DOHH2 (cell line): Measurements from ENCODE around the gene SRM.
"Not testable (repeated sequence)": the region's sequence is repeated elsewhere in the genome, so short reads cannot be mapped to it uniquely, and the experiment has no call there.

Experiments used
- EZH2phosphoT487 ChIP-seq: fragments of 200-600 bp; sonication (generic); IDR thresholded peaks from 2 replicates; pipeline ENCODE4 v1.6.1; 2017; ENCODE audit warnings: borderline replicate concordance, mild to moderate bottlenecking, antibody characterized with exemption, low read length, moderate library complexity, mixed read lengths
- TF ChIP-seq, protein P1 (sequence below): fragments of 200-600 bp; sonication (generic); IDR thresholded peaks from one replicate; pipeline ENCODE4 v1.5.1; 2014; ENCODE audit warnings: antibody characterized with exemption, mild to moderate bottlenecking, low read depth, low read length; ENCODE audit not compliant: poor library complexity, severe bottlenecking

DNA sequence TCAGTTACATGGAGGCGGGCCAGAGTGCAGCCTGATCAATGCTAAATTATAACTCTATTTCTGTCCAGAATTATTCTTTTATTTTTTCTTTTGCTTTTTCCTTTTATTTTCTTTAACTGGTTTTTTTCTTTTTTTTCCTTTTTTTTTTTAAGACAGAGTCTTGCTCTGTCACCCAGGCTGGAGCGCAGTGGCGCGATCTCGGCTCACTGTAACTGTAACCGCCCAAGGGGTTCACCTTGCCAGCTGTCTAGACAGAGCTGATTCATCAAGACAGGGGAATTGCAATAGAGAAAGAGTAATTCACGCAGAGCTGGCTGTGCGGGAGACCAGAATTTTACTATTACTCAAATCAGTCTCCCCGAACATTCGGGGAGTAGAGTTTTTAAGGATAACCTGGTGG is 8.7 kb downstream of the SRM start:
- TF ChIP-seq, protein P1, sequence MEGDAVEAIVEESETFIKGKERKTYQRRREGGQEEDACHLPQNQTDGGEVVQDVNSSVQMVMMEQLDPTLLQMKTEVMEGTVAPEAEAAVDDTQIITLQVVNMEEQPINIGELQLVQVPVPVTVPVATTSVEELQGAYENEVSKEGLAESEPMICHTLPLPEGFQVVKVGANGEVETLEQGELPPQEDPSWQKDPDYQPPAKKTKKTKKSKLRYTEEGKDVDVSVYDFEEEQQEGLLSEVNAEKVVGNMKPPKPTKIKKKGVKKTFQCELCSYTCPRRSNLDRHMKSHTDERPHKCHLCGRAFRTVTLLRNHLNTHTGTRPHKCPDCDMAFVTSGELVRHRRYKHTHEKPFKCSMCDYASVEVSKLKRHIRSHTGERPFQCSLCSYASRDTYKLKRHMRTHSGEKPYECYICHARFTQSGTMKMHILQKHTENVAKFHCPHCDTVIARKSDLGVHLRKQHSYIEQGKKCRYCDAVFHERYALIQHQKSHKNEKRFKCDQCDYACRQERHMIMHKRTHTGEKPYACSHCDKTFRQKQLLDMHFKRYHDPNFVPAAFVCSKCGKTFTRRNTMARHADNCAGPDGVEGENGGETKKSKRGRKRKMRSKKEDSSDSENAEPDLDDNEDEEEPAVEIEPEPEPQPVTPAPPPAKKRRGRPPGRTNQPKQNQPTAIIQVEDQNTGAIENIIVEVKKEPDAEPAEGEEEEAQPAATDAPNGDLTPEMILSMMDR = not testable (repeated sequence)
- not testable (repeated sequence) for TF ChIP-seq EZH2phosphoT487
